G401.6 (cell line): Measurements from ENCODE around the gene OR1L8.
"Not testable (repeated sequence)": the region's sequence is repeated elsewhere in the genome, so short reads cannot be mapped to it uniquely, and the experiment has no call there.

Experiments
- FAIRE-seq: peaks from 2 replicates; lab custom pipeline; 2012; peaks lifted over from hg19 to GRCh38; lab: Jason Lieb, UNC

Gene OR1L8, protein sequence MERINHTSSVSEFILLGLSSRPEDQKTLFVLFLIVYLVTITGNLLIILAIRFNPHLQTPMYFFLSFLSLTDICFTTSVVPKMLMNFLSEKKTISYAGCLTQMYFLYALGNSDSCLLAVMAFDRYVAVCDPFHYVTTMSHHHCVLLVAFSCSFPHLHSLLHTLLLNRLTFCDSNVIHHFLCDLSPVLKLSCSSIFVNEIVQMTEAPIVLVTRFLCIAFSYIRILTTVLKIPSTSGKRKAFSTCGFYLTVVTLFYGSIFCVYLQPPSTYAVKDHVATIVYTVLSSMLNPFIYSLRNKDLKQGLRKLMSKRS

DNA sequence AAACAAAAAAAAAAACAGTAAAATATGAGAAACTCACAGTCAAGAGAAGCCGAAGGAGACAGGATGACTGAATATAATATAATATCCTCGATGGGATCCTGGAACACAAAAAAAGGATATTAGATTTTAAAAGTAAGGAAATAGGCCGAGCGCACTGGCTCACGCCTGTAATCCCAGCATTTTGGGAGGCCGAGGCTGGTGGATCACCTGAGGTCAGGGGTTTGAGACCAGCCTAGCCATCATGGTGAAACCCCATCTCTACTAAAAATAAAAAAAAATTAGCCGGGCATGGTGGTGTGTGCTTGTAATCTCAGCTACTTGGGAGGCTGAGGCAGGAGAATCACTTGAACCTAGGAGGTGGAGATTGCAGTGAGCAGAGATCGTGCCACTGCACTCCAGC lies at the start of gene OR1L8:
Gene OR1L8 (minus strand): TSS at position 101 of the 400 bp plus-strand sequence. CDS start 14,907 bp downstream, outside the sequence.
- not testable (repeated sequence) for FAIRE-seq

DNA sequence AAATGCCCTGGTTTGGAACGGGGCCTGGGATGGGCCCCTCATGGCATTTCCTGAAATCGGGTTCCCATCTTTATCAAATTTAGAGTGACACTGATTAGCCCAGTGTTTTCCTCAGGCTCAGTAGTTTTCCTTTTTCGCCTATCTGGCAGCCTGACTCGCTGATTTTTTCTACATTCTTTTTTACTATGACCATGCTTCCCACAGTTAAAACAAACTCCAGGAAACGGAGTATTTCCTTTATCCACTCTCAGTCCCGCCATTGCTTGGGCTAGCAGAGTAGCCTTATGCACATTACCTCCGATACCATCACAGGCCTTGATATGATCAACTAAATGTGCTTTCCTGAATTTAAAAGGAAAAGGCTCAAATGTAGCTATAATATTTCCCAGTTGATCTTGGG lies 36.8 kb upstream of the OR1L8 start:
- no peak for FAIRE-seq

DNA sequence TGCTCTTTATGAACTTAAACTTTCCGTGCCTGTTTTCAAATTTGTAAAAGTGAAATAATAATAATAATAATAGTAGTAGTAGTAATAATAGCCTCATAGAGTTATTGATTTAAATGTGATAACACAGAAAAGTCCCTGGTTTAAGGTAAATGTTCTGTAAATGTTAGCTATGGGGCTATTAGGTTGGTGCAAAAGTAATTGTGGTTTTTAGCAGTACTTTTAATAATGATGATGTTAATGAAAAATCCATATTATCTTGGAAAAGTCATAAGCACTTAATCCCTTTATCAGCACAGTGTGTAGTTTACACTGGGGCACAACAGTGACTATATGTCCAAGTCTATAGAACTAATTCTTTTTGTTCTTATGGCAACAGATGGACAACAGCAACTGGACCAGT lies 31.2 kb upstream of the OR1L8 start, which contains the start of gene OR1Q1:
Gene OR1Q1 (plus strand): TSS at position 377 of the 400 bp plus-strand sequence. CDS start 0 bp downstream, at position 377.
- FAIRE-seq = no peak

DNA sequence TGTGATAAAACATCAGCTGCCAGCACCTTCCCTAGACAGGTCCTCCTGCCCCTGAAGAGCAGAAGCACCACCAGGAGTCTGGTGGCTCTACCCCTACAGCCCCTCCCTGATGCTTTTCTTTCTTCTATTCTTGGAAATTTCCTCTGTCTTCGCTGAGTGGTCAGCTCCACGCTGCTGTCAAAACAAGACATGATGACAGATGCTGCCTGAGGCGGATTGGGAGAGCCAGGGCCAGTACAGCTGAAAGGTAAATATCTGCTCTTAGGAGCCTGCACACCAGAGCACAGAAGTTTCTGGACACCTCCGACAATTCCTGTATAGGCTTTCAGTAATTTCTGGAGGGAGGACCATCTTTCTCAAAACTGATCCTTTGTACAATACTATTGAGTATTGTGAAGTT lies 26.6 kb upstream of the OR1L8 start:
- FAIRE-seq = no peak

DNA sequence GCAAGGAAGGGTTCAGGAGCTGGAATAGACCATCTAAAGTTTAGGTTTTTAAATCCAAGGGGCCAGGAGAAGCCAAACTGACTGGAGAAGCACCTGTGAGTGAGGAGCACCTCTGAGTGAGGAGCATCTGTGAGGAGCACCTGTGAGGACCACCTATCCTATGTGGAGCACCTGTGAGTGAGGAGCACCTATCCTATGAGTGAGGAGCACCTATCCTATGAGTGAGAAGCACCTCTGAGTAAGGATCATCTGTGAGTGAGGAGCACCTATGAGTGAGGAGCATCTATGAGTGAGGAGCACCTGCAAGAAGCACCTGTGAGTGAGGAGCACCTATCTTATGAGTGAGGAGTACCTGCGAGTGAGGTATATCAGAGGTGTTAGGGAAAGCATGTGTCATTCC lies 23.4 kb upstream of the OR1L8 start:
- FAIRE-seq = no peak

DNA sequence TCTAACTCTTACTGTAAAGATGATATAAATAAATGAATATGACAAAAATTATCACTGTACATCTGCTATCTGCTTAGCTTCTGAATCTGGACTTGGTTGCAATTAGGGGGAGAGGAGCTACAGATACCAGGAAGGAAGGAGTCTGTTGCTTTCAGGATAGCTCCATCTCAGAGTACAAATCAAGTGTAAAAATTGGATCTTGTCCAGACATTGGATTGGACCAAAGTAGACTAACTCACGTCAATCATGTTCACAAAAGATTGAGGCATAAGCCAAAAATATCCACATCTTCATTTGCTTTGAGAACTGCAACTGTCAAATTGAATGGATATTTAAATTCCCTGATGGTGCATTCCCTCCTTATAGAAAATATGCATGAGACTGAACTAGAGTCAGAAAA lies 22.5 kb upstream of the OR1L8 start:
- FAIRE-seq = no peak

DNA sequence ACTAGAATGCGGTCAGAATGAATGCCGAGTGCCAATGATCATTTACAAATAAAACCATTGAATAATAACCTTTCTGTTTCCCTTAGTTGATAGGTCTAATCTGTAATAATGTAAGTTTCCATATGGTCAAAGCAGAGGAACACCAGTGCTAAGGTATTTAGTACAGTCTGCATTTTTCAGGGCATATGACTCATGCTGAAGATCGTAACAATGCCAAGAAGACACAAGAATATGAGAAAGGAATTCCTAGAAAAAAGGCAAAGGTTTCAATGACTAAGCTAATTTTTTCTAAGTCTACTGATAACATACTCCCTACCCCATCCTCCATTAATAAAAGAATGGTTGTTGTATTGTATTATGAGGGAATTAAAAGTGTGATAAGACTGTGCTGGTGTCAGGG lies 2.8 kb downstream of the OR1L8 start:
- FAIRE-seq = no peak

DNA sequence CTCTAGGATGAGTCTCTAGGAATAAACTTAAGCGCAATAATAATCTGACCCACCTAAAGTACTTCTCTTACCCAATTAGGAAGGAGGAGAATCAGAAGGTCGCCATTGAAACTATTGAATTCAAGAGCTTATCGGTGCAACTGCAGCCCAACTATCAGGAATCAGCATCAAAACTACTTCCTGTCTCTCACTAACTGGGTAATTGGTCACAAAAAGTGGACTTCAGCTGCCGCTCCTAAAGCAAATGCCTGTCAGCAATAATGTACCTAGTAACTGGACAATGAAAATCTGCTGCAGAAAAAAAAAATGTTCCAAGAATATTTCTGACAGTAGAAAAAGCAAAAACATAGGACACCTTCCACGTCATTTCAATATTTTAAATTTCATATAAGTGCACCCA lies 3.3 kb downstream of the OR1L8 start:
- no peak for FAIRE-seq

DNA sequence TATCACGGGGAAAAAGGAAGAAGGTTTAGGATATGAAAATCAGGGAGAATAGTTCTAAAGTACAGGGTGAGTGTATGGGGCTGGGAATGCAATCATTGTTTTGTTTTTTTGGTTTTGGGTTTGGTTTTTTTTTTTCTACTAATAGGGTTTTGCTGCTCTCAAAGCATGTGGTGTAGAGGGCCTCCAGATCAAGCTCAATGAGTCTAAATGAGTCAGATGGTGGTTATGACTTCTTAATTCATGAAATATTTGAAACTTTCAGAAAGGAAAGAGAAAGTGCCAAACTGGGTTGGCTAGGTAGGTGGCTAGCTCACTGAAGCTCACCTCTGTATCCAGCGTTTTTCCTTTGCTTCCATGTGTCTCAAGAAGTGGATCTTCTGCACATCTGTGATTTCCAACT lies 10.7 kb downstream of the OR1L8 start:
- no peak for FAIRE-seq

DNA sequence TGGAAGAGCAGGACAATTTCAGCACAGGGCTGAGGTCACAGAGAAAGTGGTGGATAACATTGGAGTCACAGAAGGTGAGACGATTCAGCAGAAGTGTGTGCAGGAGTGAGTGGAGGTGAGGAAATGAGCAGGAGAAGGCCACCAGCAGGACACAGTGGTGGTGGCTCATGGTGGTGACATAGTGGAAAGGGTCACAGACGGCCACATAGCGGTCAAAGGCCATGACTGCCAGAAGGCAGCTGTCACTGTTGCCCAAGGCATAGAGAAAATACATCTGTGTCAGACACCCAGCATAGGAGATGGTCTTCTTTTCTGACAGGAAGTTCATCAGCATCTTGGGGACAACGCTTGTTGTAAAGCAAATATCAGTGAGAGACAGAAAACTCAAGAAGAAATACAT lies 15.3 kb downstream of the OR1L8 start:
- FAIRE-seq = no peak

DNA sequence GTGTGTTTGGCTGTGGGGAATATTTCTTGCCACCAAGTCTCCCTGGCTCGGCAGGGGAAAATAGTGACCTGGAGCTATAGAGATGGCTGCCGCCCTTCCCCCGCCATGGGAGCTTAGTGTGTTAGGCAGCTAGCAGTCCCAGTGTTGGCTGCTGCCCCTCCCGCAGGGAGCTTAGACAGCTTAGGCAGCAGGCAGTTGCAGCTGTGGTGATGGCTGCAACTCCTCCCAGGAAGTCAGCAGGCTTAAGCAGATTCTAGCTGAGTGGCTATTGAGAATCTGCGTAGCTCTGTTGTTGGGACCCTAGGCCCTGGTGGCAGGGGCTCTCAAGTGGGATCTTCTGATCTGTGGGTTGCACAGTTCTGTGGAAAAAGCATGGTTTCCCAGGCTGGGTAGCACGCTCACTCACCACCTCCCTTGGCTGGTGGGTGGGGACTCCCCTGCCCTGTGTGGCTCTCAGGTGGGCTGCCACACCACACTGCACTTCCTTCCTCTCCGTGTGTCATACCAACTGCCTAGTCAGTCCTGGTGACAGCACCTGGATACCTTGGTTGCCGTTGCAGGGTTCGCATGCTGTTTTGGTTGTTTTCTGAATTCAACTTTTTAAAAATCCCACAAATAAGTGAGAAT lies 20.9 kb downstream of the OR1L8 start:
- no peak for FAIRE-seq

DNA sequence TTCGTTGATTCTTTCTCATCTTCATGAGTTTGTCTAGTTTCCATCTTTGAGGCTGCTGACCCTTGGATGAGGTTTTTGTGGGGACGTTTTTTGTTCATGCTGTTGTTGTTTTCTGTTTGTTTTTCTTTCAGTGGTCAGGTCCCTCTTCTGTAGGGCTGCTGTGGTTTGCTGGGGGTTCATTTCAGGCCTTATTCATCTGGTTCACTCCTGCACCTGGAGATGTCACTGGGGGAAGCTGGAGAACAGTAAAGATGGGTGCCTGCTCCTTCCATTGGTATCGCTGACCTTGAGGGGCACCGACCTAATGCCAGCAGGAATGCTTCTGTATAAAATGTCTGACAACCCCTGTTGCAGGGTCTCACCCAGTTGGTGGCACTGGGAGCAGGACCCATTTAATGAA lies 21.7 kb downstream of the OR1L8 start:
- FAIRE-seq = no peak

DNA sequence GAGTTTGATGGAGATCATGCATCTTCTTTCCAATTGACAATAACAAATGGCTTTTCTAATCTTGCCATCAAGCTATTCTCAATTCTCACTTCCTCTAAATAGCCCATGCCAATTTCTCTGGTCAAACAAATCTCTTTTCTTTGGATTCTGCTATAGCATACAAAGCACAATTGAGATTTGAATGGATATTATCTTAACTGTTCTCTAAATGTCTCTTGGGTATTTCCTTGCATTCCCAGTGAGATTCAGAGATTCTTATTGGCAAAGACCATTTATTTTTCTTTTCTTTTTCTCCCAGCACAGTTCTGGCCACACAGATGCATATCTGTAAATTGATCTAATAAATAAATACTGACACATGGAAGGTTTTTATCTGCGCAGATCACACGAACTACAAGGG lies 30.4 kb downstream of the OR1L8 start, which contains the start of gene OR1N2:
Gene OR1N2 (plus strand): TSS at position 301 of the 400 bp plus-strand sequence. CDS start 100 bp downstream, outside the sequence.
- FAIRE-seq = no peak

DNA sequence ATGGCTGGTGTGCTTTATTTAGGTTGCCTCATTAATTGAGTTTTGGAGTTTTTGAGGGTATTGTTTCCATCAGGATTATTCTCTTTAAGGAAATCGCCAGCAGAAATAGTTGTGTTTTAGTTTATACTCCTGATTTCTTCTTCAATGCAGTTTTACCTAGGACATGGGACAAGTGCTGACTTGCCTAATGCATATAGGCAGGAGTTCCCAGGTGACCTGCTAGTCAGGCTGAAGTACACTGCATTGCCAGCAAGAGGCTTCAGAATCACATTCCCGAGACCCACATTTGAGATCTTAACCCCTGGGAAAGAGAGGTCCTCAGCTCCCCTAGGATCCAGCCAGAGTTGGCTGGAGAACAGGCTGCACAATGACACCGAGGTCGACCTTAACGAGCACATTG lies 31.8 kb downstream of the OR1L8 start:
- no peak for FAIRE-seq

DNA sequence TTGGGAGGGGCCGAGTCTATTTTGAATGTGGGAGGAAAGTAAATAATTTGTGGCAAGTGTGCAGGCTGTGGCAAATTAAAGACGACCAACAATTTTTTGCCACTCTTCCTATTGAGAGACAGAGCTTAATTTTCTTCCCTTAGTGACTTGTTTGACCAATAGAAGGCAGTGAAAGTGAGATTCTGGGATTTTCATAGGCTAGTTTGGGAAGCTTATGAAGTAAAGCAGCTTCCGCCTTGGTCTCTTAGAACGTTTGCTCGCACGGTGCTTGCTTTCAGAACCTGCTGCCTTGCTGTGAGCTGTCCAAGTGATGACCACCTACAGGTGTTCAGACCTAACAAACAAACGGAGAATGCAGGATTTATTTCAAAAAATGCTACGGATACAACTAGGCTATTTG lies 37.0 kb downstream of the OR1L8 start:
- FAIRE-seq = no peak

DNA sequence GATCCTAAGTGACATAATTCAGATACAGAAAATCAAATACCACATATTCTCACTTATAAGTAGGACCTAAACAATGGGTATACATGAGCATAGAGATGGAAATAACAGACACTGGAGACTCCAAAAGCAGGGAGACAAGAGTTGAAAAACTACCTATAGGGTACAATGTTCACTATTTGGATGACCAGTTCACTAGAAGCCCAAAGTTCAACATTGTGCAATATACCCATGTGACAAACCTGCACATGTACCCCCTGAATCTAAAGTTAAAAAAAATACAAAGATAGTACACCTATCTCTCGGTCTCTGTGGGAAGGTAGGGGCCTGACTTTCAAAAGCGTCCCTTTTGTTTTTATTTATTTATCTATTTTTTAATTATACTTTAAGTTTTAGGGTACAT lies 44.4 kb downstream of the OR1L8 start:
- FAIRE-seq = no peak

DNA sequence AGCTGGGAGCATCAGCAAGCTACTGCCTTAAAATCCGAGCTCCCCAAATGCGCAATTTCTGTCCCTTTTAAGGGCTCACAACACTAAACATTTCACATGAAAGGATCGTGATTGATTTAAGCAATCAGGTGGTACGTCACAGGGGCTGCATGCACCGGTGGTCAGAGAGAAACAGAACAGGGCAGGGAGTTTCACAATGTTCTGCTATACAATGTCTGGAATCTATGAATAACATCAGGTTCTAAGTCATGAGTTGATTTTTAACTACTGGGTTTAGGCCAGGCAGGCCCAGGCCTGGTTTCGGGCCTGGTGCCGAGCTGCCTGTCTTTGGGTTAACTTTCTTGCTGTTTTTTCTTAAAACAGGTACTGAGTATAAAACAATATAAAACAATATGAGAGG lies 46.1 kb downstream of the OR1L8 start:
- not testable (repeated sequence) for FAIRE-seq

DNA sequence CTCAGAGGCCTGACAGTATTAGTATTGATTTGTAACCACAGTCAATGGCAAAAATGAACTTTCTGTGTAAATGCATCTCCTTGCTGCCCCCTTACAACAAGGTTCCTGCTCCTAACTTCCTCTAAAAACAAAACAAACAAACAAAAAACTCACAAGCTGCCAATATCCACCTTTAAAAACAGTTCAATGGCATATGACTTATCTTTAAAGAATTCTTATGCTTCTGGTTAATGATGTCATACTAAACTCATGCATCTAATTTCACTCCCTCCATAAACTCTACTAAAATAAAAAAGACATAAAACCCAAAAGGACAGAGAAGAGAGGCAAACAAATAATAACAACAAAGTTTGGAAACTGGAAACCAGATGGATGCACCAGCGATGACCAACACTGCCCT lies 47.0 kb downstream of the OR1L8 start:
- FAIRE-seq = no peak

DNA sequence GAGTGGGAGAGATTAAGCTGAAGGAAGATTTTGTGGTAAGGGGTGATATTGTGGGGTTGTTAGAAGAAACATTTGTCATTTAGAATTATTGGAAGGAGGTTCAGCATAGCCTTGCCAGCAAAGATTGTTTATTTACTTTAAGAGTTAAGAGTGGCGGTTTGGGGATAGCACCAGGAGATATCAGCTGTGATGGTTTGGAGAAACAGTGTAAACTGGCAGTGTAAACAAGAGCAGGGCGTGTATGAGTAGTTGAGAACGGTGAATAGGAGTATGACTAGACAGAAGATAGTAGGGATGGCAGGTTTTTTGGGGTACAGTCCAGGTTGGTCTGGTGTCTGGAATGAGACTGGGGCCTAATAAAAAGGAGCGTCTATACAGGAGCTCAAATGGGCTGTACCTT lies 52.0 kb downstream of the OR1L8 start:
- FAIRE-seq = not testable (repeated sequence)

DNA sequence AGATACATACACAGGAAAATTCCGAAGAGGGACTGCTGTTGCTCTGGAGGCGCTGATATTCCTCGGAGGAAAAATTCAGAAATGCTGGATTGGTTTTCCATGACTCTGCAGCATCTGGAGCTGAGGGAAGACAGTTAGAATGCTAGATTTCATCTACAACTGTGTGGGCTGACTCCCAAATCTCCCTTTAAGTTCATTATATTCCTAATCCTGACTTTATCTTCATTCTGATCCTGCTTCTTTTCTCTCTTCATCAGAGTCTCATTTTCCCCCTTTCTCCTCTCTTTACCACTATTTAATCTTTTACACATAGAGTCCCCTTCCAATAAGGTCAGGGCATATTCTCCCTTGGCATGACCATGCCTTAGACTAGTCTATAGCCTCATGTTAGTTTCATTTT lies 56.0 kb downstream of the OR1L8 start, which contains the start of gene OR1N1:
Gene OR1N1 (minus strand): TSS at position 101 of the 400 bp plus-strand sequence. CDS start 0 bp downstream, at position 101.
- FAIRE-seq = no peak

DNA sequence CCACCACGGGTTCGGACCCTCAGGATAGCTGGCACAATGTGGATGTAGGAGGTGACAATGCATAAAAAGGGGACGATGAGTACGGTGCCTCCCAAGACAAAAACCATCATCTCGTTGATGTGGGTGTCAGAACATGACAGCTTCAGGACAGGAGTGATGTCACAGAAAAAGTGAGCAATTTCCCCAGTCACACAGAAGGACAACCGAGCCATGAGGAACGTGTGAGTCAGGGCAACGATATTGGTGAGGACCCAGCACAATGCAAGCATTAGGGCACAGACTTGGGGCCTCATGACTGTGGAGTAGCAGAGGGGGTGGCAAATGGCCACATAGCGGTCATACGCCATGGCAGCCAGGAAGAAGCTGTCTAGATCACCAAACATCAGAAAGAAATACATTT lies 56.6 kb downstream of the OR1L8 start:
- no peak for FAIRE-seq

DNA sequence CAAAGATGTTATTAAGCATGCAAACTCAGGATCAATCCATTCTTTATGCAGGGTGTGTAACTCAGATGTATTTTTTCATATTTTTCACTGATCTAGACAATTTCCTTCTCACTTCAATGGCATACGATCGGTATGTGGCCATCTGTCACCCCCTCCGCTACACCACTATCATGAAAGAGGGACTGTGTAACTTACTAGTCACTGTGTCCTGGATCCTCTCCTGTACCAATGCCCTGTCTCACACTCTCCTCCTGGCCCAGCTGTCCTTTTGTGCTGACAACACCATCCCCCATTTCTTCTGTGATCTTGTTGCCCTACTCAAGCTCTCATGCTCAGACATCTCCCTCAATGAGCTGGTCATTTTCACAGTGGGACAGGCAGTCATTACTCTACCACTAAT lies 63.8 kb downstream of the OR1L8 start:
- FAIRE-seq = no peak

DNA sequence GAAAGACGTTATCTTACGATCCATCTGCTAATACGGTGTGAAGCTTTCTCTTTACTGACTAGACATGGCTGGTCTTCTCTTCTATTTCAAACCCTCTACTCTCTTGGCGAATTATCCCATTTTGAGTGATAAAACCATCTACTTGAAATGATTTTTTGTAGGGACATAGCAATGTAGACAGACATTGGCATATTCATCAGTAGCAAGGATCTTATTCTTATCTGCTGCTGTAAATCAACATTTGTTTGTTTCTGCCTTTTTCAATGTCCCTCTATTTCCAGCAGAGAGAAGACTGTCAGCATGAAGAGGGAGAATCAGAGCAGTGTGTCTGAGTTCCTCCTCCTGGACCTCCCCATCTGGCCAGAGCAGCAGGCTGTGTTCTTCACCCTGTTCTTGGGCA lies 64.3 kb downstream of the OR1L8 start, which contains the start of gene OR1J4:
Gene OR1J4 (plus strand): TSS at position 301 of the 400 bp plus-strand sequence. CDS start 0 bp downstream, at position 301.
- FAIRE-seq = no peak

DNA sequence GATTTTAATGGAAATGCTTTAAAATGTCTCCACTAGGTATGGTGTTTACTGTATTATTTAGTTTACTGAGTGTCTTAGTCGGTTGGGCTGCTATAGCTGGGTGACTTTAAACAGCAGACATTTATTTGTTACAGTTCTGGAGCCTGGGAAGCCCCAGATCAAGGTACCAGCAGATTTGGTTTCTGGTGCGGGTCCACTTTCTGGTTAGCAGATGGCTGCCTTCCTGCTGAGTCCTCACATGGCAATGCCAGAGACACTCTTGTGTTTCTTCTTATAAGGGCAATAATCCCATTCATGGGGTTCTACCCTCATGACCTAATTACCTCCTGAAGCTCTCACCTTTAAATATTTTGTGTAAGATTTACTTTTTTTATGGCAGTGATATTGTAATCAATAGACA lies 65.0 kb downstream of the OR1L8 start:
- FAIRE-seq = no peak
